GM19043 (cell line): ENCODE results near the gene CYP46A1.
"Not testable (repeated sequence)": the region's sequence is repeated elsewhere in the genome, so short reads cannot be mapped to it uniquely, and the experiment has no call there.

Source experiments
- ATAC-seq: cut with Tn5 transposase; IDR thresholded peaks from one replicate; pipeline ENCODE4 v1.9.1; 2021; ENCODE audit warnings: low read depth; ENCODE audit not compliant: unreplicated experiment

CYP46A1 gene

GRCh38 chr14:99656171-99656570 is 27.9 kb upstream of the CYP46A1 start:
- ATAC-seq = no peak

- ATAC-seq = no peak
Observed at GRCh38 chr14:99657645-99658155, 26.4 kb upstream of the CYP46A1 start.

- ATAC-seq = no peak
Observed at GRCh38 chr14:99658218-99658845, 25.8 kb upstream of the CYP46A1 start.

DNA sequence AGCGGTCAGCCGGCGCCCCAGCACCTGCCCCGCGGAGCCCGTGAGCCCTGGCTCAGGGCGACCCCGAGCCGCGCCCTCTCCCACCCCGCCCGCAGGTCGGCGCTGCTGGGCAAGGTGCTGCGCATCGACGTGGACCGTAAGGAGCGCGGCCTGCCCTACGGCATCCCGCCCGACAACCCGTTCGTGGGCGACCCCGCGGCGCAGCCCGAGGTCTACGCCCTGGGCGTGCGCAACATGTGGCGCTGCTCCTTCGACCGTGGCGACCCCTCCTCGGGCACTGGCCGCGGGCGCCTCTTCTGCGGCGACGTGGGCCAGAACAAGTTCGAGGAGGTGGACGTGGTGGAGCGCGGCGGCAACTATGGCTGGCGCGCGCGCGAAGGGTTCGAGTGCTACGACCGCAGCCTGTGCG is 24.8 kb upstream of the CYP46A1 start:
- no peak for ATAC-seq

GRCh38 chr14:99660006-99660566 is 24.0 kb upstream of the CYP46A1 start:
- no peak for ATAC-seq

- no peak for ATAC-seq
Observed at GRCh38 chr14:99660794-99661193, 23.3 kb upstream of the CYP46A1 start.

DNA sequence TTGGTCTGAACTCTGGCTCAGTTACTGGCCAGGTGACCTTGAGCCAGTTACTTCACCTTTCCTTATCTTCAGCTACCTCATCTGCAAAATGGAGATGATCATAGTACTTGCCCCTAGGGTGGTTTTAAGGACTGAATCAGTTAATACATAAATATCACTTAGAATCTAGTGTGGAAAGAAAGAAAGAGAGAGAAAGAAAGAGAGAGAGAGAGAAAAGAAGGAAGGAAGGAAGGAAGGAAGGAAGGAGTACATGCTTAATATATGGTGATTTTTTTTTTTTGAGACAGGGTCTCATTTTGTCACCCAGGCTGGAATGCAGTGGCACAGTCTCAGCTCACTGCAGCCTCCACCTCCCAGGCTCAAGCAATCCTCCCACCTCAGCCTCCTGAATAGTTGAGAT is 22.9 kb upstream of the CYP46A1 start:
- ATAC-seq = not testable (repeated sequence)

GRCh38 chr14:99662846-99663245 is 21.3 kb upstream of the CYP46A1 start:
- no peak for ATAC-seq

DNA sequence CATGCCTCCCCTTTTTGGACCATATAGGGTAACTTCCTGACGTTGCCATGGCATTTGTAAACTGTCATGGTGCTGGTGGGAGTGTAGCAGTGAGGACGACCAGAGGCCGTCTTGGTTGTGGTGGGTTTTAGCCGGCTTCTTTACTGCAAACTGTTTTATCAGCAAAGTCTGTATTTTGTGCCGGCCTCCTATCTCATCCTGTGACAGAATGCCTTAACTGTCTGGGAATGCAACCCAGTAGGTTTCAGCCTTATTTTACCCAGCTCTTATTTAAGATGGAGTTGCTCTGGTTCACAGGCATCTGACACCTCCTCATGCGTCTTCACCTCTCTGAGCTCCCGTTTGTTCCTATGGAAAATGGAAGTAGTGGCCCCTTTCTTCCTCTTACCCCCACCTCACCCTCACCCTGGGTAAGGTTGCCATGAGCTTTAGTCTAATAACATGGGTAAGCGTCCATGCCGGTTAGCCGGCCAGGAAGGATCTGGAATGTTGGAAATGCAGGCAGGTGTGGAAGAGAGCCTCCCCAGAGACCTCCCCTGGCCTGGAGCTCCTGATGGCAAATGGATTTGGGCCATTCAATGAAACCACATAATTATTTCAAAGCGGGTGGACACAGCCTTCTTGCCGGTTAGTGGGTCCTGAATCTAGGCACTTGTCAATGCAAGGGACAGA is 20.6 kb upstream of the CYP46A1 start:
- ATAC-seq = no peak

DNA sequence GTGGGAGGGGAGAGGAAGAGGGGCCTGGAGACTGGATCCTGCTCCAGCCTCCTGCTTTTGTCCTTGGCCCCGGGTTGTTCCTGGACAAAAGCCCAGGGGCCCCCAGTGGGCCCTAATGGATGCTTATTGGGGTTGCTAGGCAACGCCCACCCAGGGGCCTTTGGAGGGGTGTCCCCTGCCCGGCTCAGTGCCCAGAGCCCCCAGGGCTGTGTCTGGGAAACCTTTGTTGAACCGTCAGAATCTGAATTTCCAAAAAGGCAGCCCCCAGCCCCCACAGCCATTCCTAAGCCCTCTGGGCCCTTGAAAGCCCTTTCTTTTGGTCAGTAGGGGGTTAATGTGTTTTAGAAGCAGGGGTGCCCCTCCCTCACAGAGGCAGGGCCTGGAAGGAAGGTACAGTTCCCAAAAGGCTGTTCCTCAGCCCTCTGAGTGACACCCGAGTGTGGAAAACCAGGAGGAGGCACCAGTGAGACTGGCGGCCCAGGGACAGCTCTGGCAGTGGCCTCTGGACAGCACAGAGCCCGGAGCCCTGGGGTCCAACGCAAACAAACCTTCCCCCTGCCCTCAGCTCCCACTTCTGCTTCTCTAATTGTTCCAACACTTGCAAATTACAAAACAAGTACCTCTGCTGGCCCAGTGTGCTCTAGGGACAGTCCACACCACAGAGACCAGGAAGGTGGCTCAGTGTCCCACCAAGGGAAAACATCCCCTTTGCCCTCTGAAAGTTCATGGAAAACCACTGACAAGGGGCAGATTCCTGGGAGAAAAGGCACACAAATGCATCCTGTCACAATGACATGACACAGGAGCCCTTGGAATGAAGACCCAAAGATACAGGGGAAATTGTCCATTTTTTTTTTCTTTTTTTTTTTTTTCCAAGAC is 19.8 kb upstream of the CYP46A1 start:
- no peak for ATAC-seq

GRCh38 chr14:99664937-99665273 is 19.2 kb upstream of the CYP46A1 start:
- no peak for ATAC-seq

GRCh38 chr14:99666533-99666932 is 17.6 kb upstream of the CYP46A1 start:
- ATAC-seq = no peak

- ATAC-seq = no peak
Observed at GRCh38 chr14:99667045-99667444, 17.1 kb upstream of the CYP46A1 start.

- no peak for ATAC-seq
Observed at GRCh38 chr14:99667821-99668220, 16.3 kb upstream of the CYP46A1 start.

GRCh38 chr14:99668307-99669295 is 15.5 kb upstream of the CYP46A1 start:
- ATAC-seq = no peak

- ATAC-seq = no peak
Observed at GRCh38 chr14:99670361-99671234, 13.5 kb upstream of the CYP46A1 start.

DNA sequence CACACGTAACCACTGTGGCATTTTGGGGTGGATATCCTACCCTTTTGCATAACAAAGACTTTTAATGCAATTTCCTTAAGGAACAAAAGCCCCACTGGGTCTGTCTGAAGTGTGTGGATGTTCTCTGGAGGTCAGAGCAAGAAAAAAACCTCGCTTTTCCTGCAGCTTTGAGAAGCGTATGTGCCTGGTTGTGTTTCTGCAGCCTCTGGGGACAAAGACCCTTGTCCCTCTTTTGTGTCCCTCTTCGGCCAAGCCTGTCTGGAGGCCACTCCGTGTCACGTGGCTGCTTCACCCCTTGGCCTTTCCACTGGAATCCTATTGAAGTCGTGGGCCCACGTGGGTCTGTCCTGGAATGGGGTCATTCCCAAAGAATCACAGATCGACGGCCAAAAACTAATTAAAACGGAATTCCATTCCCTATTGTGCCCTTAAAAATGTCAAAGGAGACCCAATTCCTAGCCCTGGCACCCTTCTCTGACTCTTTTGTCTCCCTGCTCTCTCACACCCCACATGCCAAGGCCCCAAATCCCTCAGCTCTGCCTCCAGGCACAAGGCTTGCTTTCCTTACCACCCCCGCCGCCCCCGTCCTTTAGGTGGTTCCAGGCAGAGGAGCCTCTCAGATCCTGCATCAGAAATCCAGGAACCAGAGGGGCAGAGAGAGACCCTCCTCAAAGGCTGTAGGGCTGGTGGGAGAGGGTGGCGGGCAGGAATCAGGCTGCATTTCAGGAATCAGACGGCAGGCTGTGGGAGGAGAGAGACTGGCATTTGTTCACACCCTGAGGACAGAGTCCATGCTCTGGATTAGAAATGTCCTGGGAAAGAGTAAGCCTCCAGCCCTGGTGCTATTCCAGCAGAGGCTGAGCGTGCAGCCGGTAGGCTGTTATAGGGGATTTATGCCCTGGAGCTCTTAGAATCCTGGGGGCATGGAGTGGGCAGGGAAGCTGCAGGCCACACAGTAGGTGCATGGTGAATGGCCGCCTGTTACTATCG is 12.6 kb upstream of the CYP46A1 start:
- ATAC-seq = no peak
